RPMI7951 (cell line): Measurements from ENCODE around the gene MLF2. TPM values are rescaled to one million over a fixed set of nuclear protein-coding genes. Genes with fewer than 3 reads are reported as not detected.
"Not testable (repeated sequence)": the region's sequence is repeated elsewhere in the genome, so short reads cannot be mapped to it uniquely, and the experiment has no call there.

Source experiments
- DNase-seq: peaks from one replicate; pipeline ENCODE4 v3.0.0-alpha.2; 2012; ENCODE audit warnings: low read depth
- total RNA-seq: library from RNA; depleted of rRNA; stranded (reverse); fragments of >200 nt; shearing (Covaris generic); gene quantifications from 2 replicates; pipeline ENCODE4 v1.2.3, GENCODE V29; 2014

The MLF2 gene
- total RNA-seq, 1 experiment from 2014 or later = 178 TPM

GRCh38 chr12:6765634-6766581 is 13.0 kb upstream of the MLF2 start, which contains the start of gene PTMS:
Gene PTMS (plus strand): TSS chr12:6766363. CDS start chr12:6766706, 343 bp downstream.
- DNase-seq = peak; percentile 96

GRCh38 chr12:6765048-6765633 is 12.2 kb upstream of the MLF2 start:
- DNase-seq = peak; percentile 23

- peak; percentile 100 for DNase-seq
These were observed 11.3 kb upstream of the MLF2 start for GRCh38 chr12:6764011-6764828.

- no peak for DNase-seq
These were observed 10.4 kb upstream of the MLF2 start for GRCh38 chr12:6763380-6763779.

- no peak for DNase-seq
These were observed 6.8 kb upstream of the MLF2 start for GRCh38 chr12:6759741-6760140.

GRCh38 chr12:6758506-6759095 is 5.7 kb upstream of the MLF2 start:
- no peak for DNase-seq

- no peak for DNase-seq
These were observed 4.2 kb upstream of the MLF2 start for GRCh38 chr12:6757028-6757690.

GRCh38 chr12:6754411-6754810 is 1.5 kb upstream of the MLF2 start:
- no peak for DNase-seq

GRCh38 chr12:6753772-6754356 is 923 bp upstream of the MLF2 start:
- DNase-seq = no peak

- peak; percentile 58 for DNase-seq
These were observed 597 bp downstream of the MLF2 start for GRCh38 chr12:6752167-6752920.

- DNase-seq = no peak
These were observed 1.2 kb downstream of the MLF2 start for GRCh38 chr12:6751767-6752166.

- no peak for DNase-seq
These were observed 2.4 kb downstream of the MLF2 start for GRCh38 chr12:6750506-6750905.

- DNase-seq = no peak
These were observed 4.2 kb downstream of the MLF2 start for GRCh38 chr12:6748761-6749160.

- DNase-seq = no peak
These were observed 5.7 kb downstream of the MLF2 start for GRCh38 chr12:6747216-6747615.

- no peak for DNase-seq
These were observed 7.0 kb downstream of the MLF2 start for GRCh38 chr12:6745741-6746525.

GRCh38 chr12:6743300-6743699 is 9.6 kb downstream of the MLF2 start:
- DNase-seq = not testable (repeated sequence)

GRCh38 chr12:6742834-6743233 is 10.1 kb downstream of the MLF2 start:
- DNase-seq = no peak

GRCh38 chr12:6742080-6742479 is 10.9 kb downstream of the MLF2 start:
- DNase-seq = not testable (repeated sequence)

GRCh38 chr12:6736754-6737153 is 16.2 kb downstream of the MLF2 start:
- DNase-seq = no peak
